Subcutaneous abdominal adipose tissue (tissue), 5 donors: ENCODE data around the gene EDEM2.
A peak's percentile ranks its signal among the peaks of the same experiment; 100 is the strongest.

ENCODE experiments used
- H3K27ac ChIP-seq: one replicate; pipeline ENCODE4 v1.7.0; 2013; ENCODE audit warnings: low read depth, mild to moderate bottlenecking, inconsistent platforms, low read length, moderate library complexity
- H3K27me3 ChIP-seq, 5 donors: one replicate each; pipeline ENCODE4 v1.7.0; 2013; ENCODE audit warnings: low read length in 5 of 5, inconsistent platforms in 1 of 5; ENCODE audit not compliant: control insufficient read depth in 5 of 5, insufficient read depth in 4 of 5
- H3K36me3 ChIP-seq, 5 donors: one replicate each; pipeline ENCODE4 v1.7.0; 2013; ENCODE audit warnings: low read length in 5 of 5; ENCODE audit not compliant: control insufficient read depth in 5 of 5, insufficient read depth in 5 of 5
- H3K4me1 ChIP-seq, 5 donors: one replicate each; pipeline ENCODE4 v1.7.0; 2013; ENCODE audit warnings: low read length in 5 of 5, mild to moderate bottlenecking in 3 of 5, moderate library complexity in 1 of 5; ENCODE audit not compliant: control insufficient read depth in 5 of 5, insufficient read depth in 5 of 5
- H3K4me3 ChIP-seq, 5 donors: one replicate each; pipeline ENCODE4 v1.7.0; 2013; ENCODE audit warnings: low read length in 5 of 5, low read depth in 1 of 5
- H3K9ac ChIP-seq, 5 donors: one replicate each; pipeline ENCODE4 v1.7.0; 2013; ENCODE audit warnings: low read length in 5 of 5, mild to moderate bottlenecking in 4 of 5, moderate library complexity in 3 of 5
- H3K9me3 ChIP-seq, 5 donors: one replicate each; pipeline ENCODE4 v1.7.0; 2013; ENCODE audit warnings: low read length in 5 of 5; ENCODE audit not compliant: control insufficient read depth in 5 of 5
- donor health status: healthy.
- donor health status: healthy.
- donor health status: healthy.
- donor health status: healthy.
- donor health status: healthy.

Gene EDEM2

GRCh38 chr20:35133031-35133430 lies 14.1 kb downstream of the EDEM2 start:
- H3K27me3 ChIP-seq: no peaks in the 10 kb centered on the region
- peaks cover 4 to 23% (median 18%) of the 10 kb centered on the region in 5 donors for H3K4me1 ChIP-seq
- H3K36me3 ChIP-seq: peaks cover 13 to 69% (median 46%) of the 10 kb centered on the region in 5 donors
- no peak overlapping the region for H3K27ac ChIP-seq
- no peaks in the 10 kb centered on the region for H3K9me3 ChIP-seq
- H3K4me3 ChIP-seq: no peak overlapping the region
- no peak overlapping the region for H3K9ac ChIP-seq

- Histone ChIP-seq H3K4me1 (peaks cover 4 to 23% (median 18%) of the 10 kb centered on the region in 5 donors), H3K27me3 (no peaks in the 10 kb centered on the region), H3K36me3 (peaks cover 20 to 69% (median 42%) of the 10 kb centered on the region in 5 donors), H3K9me3 (no peaks in the 10 kb centered on the region), H3K4me3 (no peak overlapping the region), H3K27ac (no peak overlapping the region), H3K9ac (no peak overlapping the region)
Measured at GRCh38 chr20:35131934-35132333, 15.2 kb downstream of the EDEM2 start.

DNA sequence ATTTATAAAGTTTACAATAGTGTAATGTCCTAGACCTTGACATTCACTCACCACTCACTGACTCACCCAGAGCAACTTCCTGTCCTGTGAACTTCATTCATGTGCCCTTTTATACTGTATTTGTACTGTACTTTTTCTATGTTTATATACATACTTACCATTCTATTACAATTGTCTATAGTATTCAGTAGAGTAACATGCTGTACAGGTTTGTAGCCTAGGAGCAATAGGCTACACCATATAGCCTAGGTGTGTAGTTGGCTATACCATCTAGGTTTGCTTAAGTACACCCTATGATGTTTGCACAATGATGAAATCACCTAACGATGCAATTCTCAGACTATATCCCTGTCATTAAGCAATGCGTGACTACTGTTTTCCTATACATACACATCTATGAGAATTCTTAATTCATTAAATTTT lies 17.5 kb downstream of the EDEM2 start:
- Histone ChIP-seq H3K9ac (no peak overlapping the region), H3K36me3 (peaks cover 20 to 76% (median 51%) of the 10 kb centered on the region in 5 donors), H3K27me3 (no peaks in the 10 kb centered on the region), H3K27ac (no peak overlapping the region), H3K4me3 (no peak overlapping the region), H3K4me1 (peaks cover 2 to 5% (median 5%) of the 10 kb centered on the region in 5 donors), H3K9me3 (no peaks in the 10 kb centered on the region)

- H3K4me3 ChIP-seq: no peak overlapping the region
- no peaks in the 10 kb centered on the region for H3K9me3 ChIP-seq
- H3K9ac ChIP-seq: no peak overlapping the region
- no peak overlapping the region for H3K27ac ChIP-seq
- H3K27me3 ChIP-seq: no peaks in the 10 kb centered on the region
- H3K4me1 ChIP-seq: no peaks in the 10 kb centered on the region
- H3K36me3 ChIP-seq: peaks cover 26 to 75% (median 51%) of the 10 kb centered on the region in 5 donors
Measured at GRCh38 chr20:35125753-35126152, 21.4 kb downstream of the EDEM2 start.

- H3K4me3 ChIP-seq: no peak overlapping the region
- no peak overlapping the region for H3K9ac ChIP-seq
- H3K27ac ChIP-seq: no peak overlapping the region
- H3K27me3 ChIP-seq: no peaks in the 10 kb centered on the region
- peaks cover 0 to 3% (median under 1%) of the 10 kb centered on the region in 5 donors for H3K4me1 ChIP-seq
- H3K36me3 ChIP-seq: peaks cover 18 to 82% (median 64%) of the 10 kb centered on the region in 5 donors
- H3K9me3 ChIP-seq: no peaks in the 10 kb centered on the region
Measured at GRCh38 chr20:35122756-35123405, 24.3 kb downstream of the EDEM2 start.

GRCh38 chr20:35121186-35121585 lies 25.9 kb downstream of the EDEM2 start:
- no peak overlapping the region for H3K9ac ChIP-seq
- no peak overlapping the region for H3K4me3 ChIP-seq
- H3K4me1 ChIP-seq: peaks cover 0 to 12% (median 5%) of the 10 kb centered on the region in 5 donors
- H3K36me3 ChIP-seq: peaks cover 11 to 73% (median 66%) of the 10 kb centered on the region in 5 donors
- no peak overlapping the region for H3K27ac ChIP-seq
- H3K9me3 ChIP-seq: no peaks in the 10 kb centered on the region
- H3K27me3 ChIP-seq: no peaks in the 10 kb centered on the region

DNA sequence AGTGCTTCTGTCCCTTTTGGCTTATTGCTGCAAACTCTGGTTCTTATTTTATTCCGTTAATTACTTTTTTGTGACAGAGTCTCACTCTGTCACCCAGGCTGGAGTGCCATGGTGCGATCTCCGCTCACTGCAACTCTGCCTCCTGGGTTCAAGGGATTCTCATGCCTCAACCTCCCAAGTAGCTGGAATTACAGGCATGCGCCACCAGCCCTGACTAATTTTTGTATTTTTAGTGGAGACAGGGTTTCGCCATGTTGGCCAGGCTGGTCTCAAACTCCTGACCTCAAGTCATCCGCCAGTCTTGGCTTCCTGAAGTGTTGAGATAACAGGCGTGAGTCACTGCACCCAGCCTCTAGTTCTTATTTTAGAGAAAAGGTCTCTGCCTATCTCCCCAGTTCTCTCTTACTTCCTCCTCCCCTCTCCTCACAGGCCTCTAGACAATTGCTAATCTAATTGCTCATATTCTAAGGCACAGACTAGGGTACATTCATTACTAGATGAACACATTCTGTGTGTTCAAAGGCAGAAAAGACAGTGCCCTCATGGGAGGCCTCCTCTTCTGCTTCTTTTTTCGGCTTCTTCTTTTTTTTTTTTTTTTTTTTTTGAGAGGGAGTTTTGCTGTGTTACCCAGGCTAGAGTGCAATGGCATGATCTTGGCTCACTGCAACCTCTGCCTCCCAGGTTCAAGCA lies 27.0 kb downstream of the EDEM2 start:
- H3K9ac ChIP-seq: no peak overlapping the region
- no peaks in the 10 kb centered on the region for H3K9me3 ChIP-seq
- no peaks in the 10 kb centered on the region for H3K27me3 ChIP-seq
- H3K4me1 ChIP-seq: peaks cover 0 to 13% (median 5%) of the 10 kb centered on the region in 5 donors
- H3K27ac ChIP-seq: peak overlapping the region; percentile 16
- peaks cover 11 to 77% (median 70%) of the 10 kb centered on the region in 5 donors for H3K36me3 ChIP-seq
- no peak overlapping the region for H3K4me3 ChIP-seq

- H3K27ac ChIP-seq: peak overlapping the region; percentile 71
- H3K4me1 ChIP-seq: peaks cover 0 to 13% (median 5%) of the 10 kb centered on the region in 5 donors
- peak overlapping the region in 1 of 5 donors; percentile 40 for H3K9ac ChIP-seq
- no peaks in the 10 kb centered on the region for H3K27me3 ChIP-seq
- H3K4me3 ChIP-seq: no peak overlapping the region
- H3K36me3 ChIP-seq: peaks cover 6 to 62% (median 53%) of the 10 kb centered on the region in 5 donors
- no peaks in the 10 kb centered on the region for H3K9me3 ChIP-seq
Measured at GRCh38 chr20:35117629-35118028, 29.5 kb downstream of the EDEM2 start.

GRCh38 chr20:35117196-35117595 lies 29.9 kb downstream of the EDEM2 start:
- H3K4me3 ChIP-seq: no peak overlapping the region

DNA sequence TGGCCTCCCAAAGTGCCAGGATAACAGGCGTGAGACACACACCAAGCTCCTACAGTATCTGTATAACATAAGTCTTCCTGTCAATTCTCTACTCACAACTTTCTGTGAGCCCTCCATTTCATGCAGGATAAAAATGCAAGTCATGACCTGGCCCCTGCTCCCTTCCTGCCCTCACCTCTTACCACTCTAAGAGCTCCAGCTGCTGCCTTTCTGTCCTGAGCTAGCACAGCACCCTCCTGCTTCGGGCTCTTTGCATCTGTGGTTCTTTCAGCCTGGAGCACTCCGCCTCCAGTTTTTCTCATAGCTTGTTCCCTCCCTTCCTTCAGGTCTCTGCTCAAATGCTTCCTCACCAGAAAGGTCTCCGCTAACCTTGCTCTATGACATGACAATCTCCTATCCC lies 30.9 kb downstream of the EDEM2 start:
- H3K36me3 ChIP-seq: peaks cover 4 to 51% (median 42%) of the 10 kb centered on the region in 5 donors
- H3K9me3 ChIP-seq: no peaks in the 10 kb centered on the region
- H3K27me3 ChIP-seq: no peaks in the 10 kb centered on the region
- no peak overlapping the region for H3K9ac ChIP-seq
- no peak overlapping the region for H3K27ac ChIP-seq
- no peak overlapping the region for H3K4me3 ChIP-seq
- H3K4me1 ChIP-seq: peaks cover 0 to 13% (median 5%) of the 10 kb centered on the region in 5 donors

More at GRCh38 chr20:35117196-35117595, 29.9 kb downstream of the EDEM2 start:
- Histone ChIP-seq H3K9me3 (no peaks in the 10 kb centered on the region), H3K36me3 (peaks cover 4 to 60% (median 52%) of the 10 kb centered on the region in 5 donors), H3K9ac (peak overlapping the region in 1 of 5 donors; percentile 40), H3K27ac (peak overlapping the region; percentile 71), H3K27me3 (no peaks in the 10 kb centered on the region), H3K4me1 (peaks cover 0 to 13% (median 5%) of the 10 kb centered on the region in 5 donors)
